ENCODE data around the gene CGNL1.

The CGNL1 gene

GRCh38 chr15:57529748-57530147, 153.4 kb downstream of the CGNL1 start:
- H3K9ac ChIP-seq (ENCODE audit: low read length): no peak overlapping the region
- H3K36me3 ChIP-seq (ENCODE audit: control insufficient read depth, insufficient read depth, low read length): no peaks in the 10 kb centered on the region
- no peak overlapping the region for H3K4me3 ChIP-seq (ENCODE audit: low read length)
- no peaks in the 10 kb centered on the region for H3K4me1 ChIP-seq (ENCODE audit: control insufficient read depth, insufficient read depth, low read length)
- H3K27ac ChIP-seq (ENCODE audit: low read depth, low read length): no peak overlapping the region
- H3K27me3 ChIP-seq (ENCODE audit: control insufficient read depth, insufficient read depth, low read length): no peaks in the 10 kb centered on the region

- H3K27me3 ChIP-seq (ENCODE audit: control insufficient read depth, insufficient read depth, low read length): no peaks in the 10 kb centered on the region
- no peak overlapping the region for H3K9ac ChIP-seq (ENCODE audit: low read length)
- H3K27ac ChIP-seq (ENCODE audit: low read depth, low read length): no peak overlapping the region
- no peaks in the 10 kb centered on the region for H3K36me3 ChIP-seq (ENCODE audit: control insufficient read depth, insufficient read depth, low read length)
- no peak overlapping the region for H3K4me3 ChIP-seq (ENCODE audit: low read length)
- no peaks in the 10 kb centered on the region for H3K4me1 ChIP-seq (ENCODE audit: control insufficient read depth, insufficient read depth, low read length)
These were observed 156.6 kb downstream of the CGNL1 start for GRCh38 chr15:57532731-57533447.

GRCh38 chr15:57533448-57533799, 157.1 kb downstream of the CGNL1 start:
- H3K36me3 ChIP-seq (ENCODE audit: control insufficient read depth, insufficient read depth, low read length): no peaks in the 10 kb centered on the region
- H3K9ac ChIP-seq (ENCODE audit: low read length): no peak overlapping the region
- no peak overlapping the region for H3K4me3 ChIP-seq (ENCODE audit: low read length)
- H3K27ac ChIP-seq (ENCODE audit: low read depth, low read length): no peak overlapping the region
- H3K27me3 ChIP-seq (ENCODE audit: control insufficient read depth, insufficient read depth, low read length): no peaks in the 10 kb centered on the region
- H3K4me1 ChIP-seq (ENCODE audit: control insufficient read depth, insufficient read depth, low read length): no peaks in the 10 kb centered on the region

GRCh38 chr15:57534281-57534680, 158.0 kb downstream of the CGNL1 start:
- Histone ChIP-seq H3K27me3 (ENCODE audit: control insufficient read depth, insufficient read depth, low read length) (no peaks in the 10 kb centered on the region), H3K4me1 (ENCODE audit: control insufficient read depth, insufficient read depth, low read length) (no peaks in the 10 kb centered on the region), H3K9ac (ENCODE audit: low read length) (no peak overlapping the region), H3K36me3 (ENCODE audit: control insufficient read depth, insufficient read depth, low read length) (no peaks in the 10 kb centered on the region), H3K27ac (ENCODE audit: low read depth, low read length) (no peak overlapping the region), H3K4me3 (ENCODE audit: low read length) (no peak overlapping the region)

- Histone ChIP-seq H3K4me3 (ENCODE audit: low read length) (no peak overlapping the region), H3K36me3 (ENCODE audit: control insufficient read depth, insufficient read depth, low read length) (no peaks in the 10 kb centered on the region), H3K4me1 (ENCODE audit: control insufficient read depth, insufficient read depth, low read length) (no peaks in the 10 kb centered on the region), H3K9ac (ENCODE audit: low read length) (no peak overlapping the region), H3K27me3 (ENCODE audit: control insufficient read depth, insufficient read depth, low read length) (no peaks in the 10 kb centered on the region), H3K27ac (ENCODE audit: low read depth, low read length) (no peak overlapping the region)
These were observed 160.8 kb downstream of the CGNL1 start for GRCh38 chr15:57537072-57537471.

GRCh38 chr15:57537488-57538264, 161.4 kb downstream of the CGNL1 start:
- Histone ChIP-seq H3K27me3 (ENCODE audit: control insufficient read depth, insufficient read depth, low read length) (no peaks in the 10 kb centered on the region), H3K4me1 (ENCODE audit: control insufficient read depth, insufficient read depth, low read length) (no peaks in the 10 kb centered on the region), H3K36me3 (ENCODE audit: control insufficient read depth, insufficient read depth, low read length) (no peaks in the 10 kb centered on the region), H3K27ac (ENCODE audit: low read depth, low read length) (no peak overlapping the region), H3K9ac (ENCODE audit: low read length) (no peak overlapping the region), H3K4me3 (ENCODE audit: low read length) (no peak overlapping the region)

- Histone ChIP-seq H3K4me1 (ENCODE audit: control insufficient read depth, insufficient read depth, low read length) (no peaks in the 10 kb centered on the region), H3K4me3 (ENCODE audit: low read length) (no peak overlapping the region), H3K9ac (ENCODE audit: low read length) (no peak overlapping the region), H3K27me3 (ENCODE audit: control insufficient read depth, insufficient read depth, low read length) (no peaks in the 10 kb centered on the region), H3K27ac (ENCODE audit: low read depth, low read length) (no peak overlapping the region), H3K36me3 (ENCODE audit: control insufficient read depth, insufficient read depth, low read length) (no peaks in the 10 kb centered on the region)
These were observed 161.9 kb downstream of the CGNL1 start for GRCh38 chr15:57538265-57538529.

- no peak overlapping the region for H3K4me3 ChIP-seq (ENCODE audit: low read length)
- H3K36me3 ChIP-seq (ENCODE audit: control insufficient read depth, insufficient read depth, low read length): no peaks in the 10 kb centered on the region
- H3K4me1 ChIP-seq (ENCODE audit: control insufficient read depth, insufficient read depth, low read length): no peaks in the 10 kb centered on the region
- H3K9ac ChIP-seq (ENCODE audit: low read length): no peak overlapping the region
- no peaks in the 10 kb centered on the region for H3K27me3 ChIP-seq (ENCODE audit: control insufficient read depth, insufficient read depth, low read length)
- no peak overlapping the region for H3K27ac ChIP-seq (ENCODE audit: low read depth, low read length)
These were observed 162.5 kb downstream of the CGNL1 start for GRCh38 chr15:57538821-57539220.

- no peaks in the 10 kb centered on the region for H3K4me1 ChIP-seq (ENCODE audit: control insufficient read depth, insufficient read depth, low read length)
- H3K36me3 ChIP-seq (ENCODE audit: control insufficient read depth, insufficient read depth, low read length): no peaks in the 10 kb centered on the region
- no peaks in the 10 kb centered on the region for H3K27me3 ChIP-seq (ENCODE audit: control insufficient read depth, insufficient read depth, low read length)
- H3K4me3 ChIP-seq (ENCODE audit: low read length): no peak overlapping the region
- H3K9ac ChIP-seq (ENCODE audit: low read length): no peak overlapping the region
- no peak overlapping the region for H3K27ac ChIP-seq (ENCODE audit: low read depth, low read length)
These were observed 163.9 kb downstream of the CGNL1 start for GRCh38 chr15:57540211-57540610.

- H3K4me1 ChIP-seq (ENCODE audit: control insufficient read depth, insufficient read depth, low read length): no peaks in the 10 kb centered on the region
- H3K4me3 ChIP-seq (ENCODE audit: low read length): no peak overlapping the region
- H3K36me3 ChIP-seq (ENCODE audit: control insufficient read depth, insufficient read depth, low read length): no peaks in the 10 kb centered on the region
- no peak overlapping the region for H3K9ac ChIP-seq (ENCODE audit: low read length)
- no peak overlapping the region for H3K27ac ChIP-seq (ENCODE audit: low read depth, low read length)
- no peaks in the 10 kb centered on the region for H3K27me3 ChIP-seq (ENCODE audit: control insufficient read depth, insufficient read depth, low read length)
These were observed 164.4 kb downstream of the CGNL1 start for GRCh38 chr15:57540736-57541135.

- Histone ChIP-seq H3K9ac (ENCODE audit: low read length) (no peak overlapping the region), H3K36me3 (ENCODE audit: control insufficient read depth, insufficient read depth, low read length) (no peaks in the 10 kb centered on the region), H3K4me1 (ENCODE audit: control insufficient read depth, insufficient read depth, low read length) (no peaks in the 10 kb centered on the region)
These were observed 165.0 kb downstream of the CGNL1 start for GRCh38 chr15:57541271-57541670.

GRCh38 chr15:57541805-57542504, 165.7 kb downstream of the CGNL1 start:
- Histone ChIP-seq H3K27me3 (ENCODE audit: control insufficient read depth, insufficient read depth, low read length) (no peaks in the 10 kb centered on the region), H3K36me3 (ENCODE audit: control insufficient read depth, insufficient read depth, low read length) (no peaks in the 10 kb centered on the region), H3K27ac (ENCODE audit: low read depth, low read length) (no peak overlapping the region), H3K9ac (ENCODE audit: low read length) (no peak overlapping the region), H3K4me3 (ENCODE audit: low read length) (no peak overlapping the region), H3K4me1 (ENCODE audit: control insufficient read depth, insufficient read depth, low read length) (no peaks in the 10 kb centered on the region)

More at GRCh38 chr15:57541271-57541670, 165.0 kb downstream of the CGNL1 start:
- no peak overlapping the region for H3K4me3 ChIP-seq (ENCODE audit: low read length)
- no peaks in the 10 kb centered on the region for H3K27me3 ChIP-seq (ENCODE audit: control insufficient read depth, insufficient read depth, low read length)
- H3K27ac ChIP-seq (ENCODE audit: low read depth, low read length): no peak overlapping the region

GRCh38 chr15:57542505-57542817, 166.2 kb downstream of the CGNL1 start:
- peaks cover 1% of the 10 kb centered on the region for H3K36me3 ChIP-seq (ENCODE audit: control insufficient read depth, insufficient read depth, low read length)
- H3K4me3 ChIP-seq (ENCODE audit: low read length): no peak overlapping the region
- no peaks in the 10 kb centered on the region for H3K4me1 ChIP-seq (ENCODE audit: control insufficient read depth, insufficient read depth, low read length)
- H3K27ac ChIP-seq (ENCODE audit: low read depth, low read length): no peak overlapping the region
- no peaks in the 10 kb centered on the region for H3K27me3 ChIP-seq (ENCODE audit: control insufficient read depth, insufficient read depth, low read length)
- H3K9ac ChIP-seq (ENCODE audit: low read length): no peak overlapping the region

Data from rectal smooth muscle tissue (tissue), 1 donor.